ENCODE results near the gene VSTM2L.
"Not testable (repeated sequence)": the region's sequence is repeated elsewhere in the genome, so short reads cannot be mapped to it uniquely, and the experiment has no call there.

Gene VSTM2L

DNA sequence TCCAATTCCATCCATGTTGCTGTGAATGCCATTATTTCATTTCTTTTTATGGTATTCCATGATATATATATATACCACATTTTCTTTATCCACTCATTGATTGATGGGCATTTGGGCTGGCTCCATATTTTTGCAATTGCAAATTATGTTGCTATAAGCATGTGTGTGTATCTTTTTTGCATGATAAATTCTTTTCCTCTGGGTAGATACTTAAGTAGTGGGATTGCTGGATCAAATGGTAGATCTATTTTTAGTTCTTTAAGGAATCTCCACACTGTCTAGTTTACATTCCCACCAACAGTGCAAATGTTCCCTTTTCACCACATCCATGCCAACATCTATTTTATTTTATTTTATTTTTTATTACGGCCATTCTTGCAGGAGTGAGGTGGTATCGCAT, 60.6 kb downstream of the VSTM2L start:
- not testable (repeated sequence) for DNase-seq; H3K27me3 ChIP-seq (replicated peaks; ENCODE audit: control insufficient read depth, insufficient read depth, low read length, poor library complexity, severe bottlenecking); H3K4me3 ChIP-seq (ENCODE audit: insufficient read depth, low read depth, low read length, poor library complexity, severe bottlenecking); H3K27ac ChIP-seq (ENCODE audit: insufficient read depth, low read length, poor library complexity, severe bottlenecking); H3K4me1 ChIP-seq (ENCODE audit: control insufficient read depth, insufficient read depth, low read length, poor library complexity, severe bottlenecking); H3K36me3 ChIP-seq (ENCODE audit: control insufficient read depth, insufficient read depth, low read length); H3K9me3 ChIP-seq (ENCODE audit: control insufficient read depth, low read length)

DNA sequence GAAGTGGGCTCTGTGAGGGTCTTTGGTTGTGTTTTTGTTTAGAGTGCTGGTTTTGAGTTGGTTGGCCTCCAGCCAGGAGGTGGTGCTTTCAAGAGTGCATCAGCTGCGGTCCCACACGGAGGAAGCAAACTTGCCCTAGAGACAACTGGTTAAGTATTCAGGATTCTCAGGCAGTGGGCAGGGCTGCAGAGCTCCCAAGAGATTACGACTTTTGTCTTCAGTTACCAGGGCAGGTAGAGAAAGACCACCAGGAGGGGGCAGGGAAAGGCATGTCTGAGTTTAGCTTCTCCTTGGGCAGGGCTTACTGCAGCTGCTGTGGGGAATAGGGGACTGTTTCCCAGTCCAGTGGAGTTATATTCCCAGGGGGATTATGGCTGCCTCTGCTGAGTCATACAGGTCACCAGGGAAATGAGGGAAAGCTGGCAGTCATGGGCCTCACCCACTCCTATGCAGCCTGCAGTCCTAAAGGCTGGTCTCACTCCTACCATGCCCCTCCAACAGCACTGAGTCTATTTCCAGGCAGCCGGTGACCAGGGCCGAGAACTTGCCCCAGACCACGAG, 66.0 kb downstream of the VSTM2L start:
- Histone ChIP-seq H3K9me3 (ENCODE audit: control insufficient read depth, low read length) (no peaks in the 10 kb centered on the region), H3K36me3 (ENCODE audit: control insufficient read depth, insufficient read depth, low read length) (no peaks in the 10 kb centered on the region), H3K27me3 (replicated peaks; ENCODE audit: control insufficient read depth, insufficient read depth, low read length, poor library complexity, severe bottlenecking) (no peaks in the 10 kb centered on the region), H3K4me1 (ENCODE audit: control insufficient read depth, insufficient read depth, low read length, poor library complexity, severe bottlenecking) (no peaks in the 10 kb centered on the region), H3K4me3 (ENCODE audit: insufficient read depth, low read depth, low read length, poor library complexity, severe bottlenecking) (no peak overlapping the region), H3K27ac (ENCODE audit: insufficient read depth, low read length, poor library complexity, severe bottlenecking) (no peak overlapping the region)
- no peak for DNase-seq

DNA sequence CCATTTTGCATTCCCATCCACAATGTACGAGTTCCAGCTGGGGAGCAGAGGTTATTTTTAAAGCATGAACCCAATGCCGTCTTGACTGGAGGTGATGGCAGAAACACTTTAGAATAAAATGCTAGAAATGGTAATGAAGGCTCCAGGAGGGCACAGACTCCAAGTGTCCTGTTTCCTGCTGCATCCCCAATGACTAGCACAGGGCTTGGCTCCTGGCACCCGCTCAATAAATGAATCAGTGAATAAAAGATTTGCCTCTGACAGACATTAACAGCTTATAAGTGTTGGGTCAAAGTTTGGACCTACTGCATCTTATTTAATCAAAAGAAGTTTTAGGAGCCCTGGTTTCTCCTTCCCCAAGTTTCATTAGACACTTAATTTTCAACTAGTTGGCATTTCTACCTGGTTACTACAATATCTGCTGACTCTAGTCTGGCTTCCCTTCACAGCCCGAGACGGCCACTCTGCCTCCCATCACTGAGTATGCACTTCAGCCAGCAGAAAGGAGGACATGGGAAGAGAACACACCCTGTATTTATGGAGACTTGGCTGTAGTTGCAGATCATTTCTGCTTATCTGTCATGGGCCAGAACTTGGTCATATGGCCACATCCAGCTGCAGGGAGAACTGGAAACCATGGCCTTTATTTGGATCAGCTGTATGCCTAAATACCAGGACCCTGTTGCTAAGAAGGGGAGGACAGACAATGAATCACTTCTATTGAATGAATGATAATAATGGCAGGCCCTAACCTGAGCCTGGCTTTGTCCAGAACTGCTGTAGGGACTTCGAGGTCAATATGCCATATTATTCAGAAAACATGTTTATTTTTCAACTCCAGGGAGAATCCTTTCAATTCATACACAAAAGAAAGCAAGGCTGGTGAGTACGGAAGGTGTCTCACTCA, 67.3 kb downstream of the VSTM2L start:
- H3K4me3 ChIP-seq (ENCODE audit: insufficient read depth, low read depth, low read length, poor library complexity, severe bottlenecking), result no peak overlapping the region
- no peaks in the 10 kb centered on the region for H3K4me1 ChIP-seq (ENCODE audit: control insufficient read depth, insufficient read depth, low read length, poor library complexity, severe bottlenecking)
- H3K27ac ChIP-seq (ENCODE audit: insufficient read depth, low read length, poor library complexity, severe bottlenecking), result no peak overlapping the region
- H3K9me3 ChIP-seq (ENCODE audit: control insufficient read depth, low read length), result no peaks in the 10 kb centered on the region
- no peaks in the 10 kb centered on the region for H3K36me3 ChIP-seq (ENCODE audit: control insufficient read depth, insufficient read depth, low read length)
- no peaks in the 10 kb centered on the region for H3K27me3 ChIP-seq (replicated peaks; ENCODE audit: control insufficient read depth, insufficient read depth, low read length, poor library complexity, severe bottlenecking)
- no peak for DNase-seq

DNA sequence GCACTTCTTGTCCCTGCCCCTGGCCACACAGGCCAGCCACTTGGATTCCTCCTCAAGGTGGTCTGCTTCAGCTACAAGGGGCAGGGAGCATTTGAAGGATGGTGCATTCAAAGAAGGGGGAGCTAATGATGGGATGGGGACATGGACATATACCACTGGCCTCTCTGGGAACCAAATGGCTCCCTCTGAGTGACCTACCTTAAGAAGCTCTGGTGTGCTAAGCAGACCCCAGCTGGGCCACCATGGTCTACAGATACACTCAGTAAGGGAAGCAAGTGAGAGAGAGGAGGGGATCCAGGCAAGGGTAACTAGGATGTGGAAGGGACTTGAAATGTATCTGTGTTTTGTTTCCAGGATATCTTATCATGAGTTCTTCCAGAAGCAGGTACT, 67.9 kb downstream of the VSTM2L start:
- H3K27me3 ChIP-seq (replicated peaks; ENCODE audit: control insufficient read depth, insufficient read depth, low read length, poor library complexity, severe bottlenecking), result no peaks in the 10 kb centered on the region
- no peaks in the 10 kb centered on the region for H3K36me3 ChIP-seq (ENCODE audit: control insufficient read depth, insufficient read depth, low read length)
- H3K27ac ChIP-seq (ENCODE audit: insufficient read depth, low read length, poor library complexity, severe bottlenecking), result no peak overlapping the region
- no peaks in the 10 kb centered on the region for H3K9me3 ChIP-seq (ENCODE audit: control insufficient read depth, low read length)
- no peaks in the 10 kb centered on the region for H3K4me1 ChIP-seq (ENCODE audit: control insufficient read depth, insufficient read depth, low read length, poor library complexity, severe bottlenecking)
- H3K4me3 ChIP-seq (ENCODE audit: insufficient read depth, low read depth, low read length, poor library complexity, severe bottlenecking), result no peak overlapping the region
- DNase-seq, result no peak

DNA sequence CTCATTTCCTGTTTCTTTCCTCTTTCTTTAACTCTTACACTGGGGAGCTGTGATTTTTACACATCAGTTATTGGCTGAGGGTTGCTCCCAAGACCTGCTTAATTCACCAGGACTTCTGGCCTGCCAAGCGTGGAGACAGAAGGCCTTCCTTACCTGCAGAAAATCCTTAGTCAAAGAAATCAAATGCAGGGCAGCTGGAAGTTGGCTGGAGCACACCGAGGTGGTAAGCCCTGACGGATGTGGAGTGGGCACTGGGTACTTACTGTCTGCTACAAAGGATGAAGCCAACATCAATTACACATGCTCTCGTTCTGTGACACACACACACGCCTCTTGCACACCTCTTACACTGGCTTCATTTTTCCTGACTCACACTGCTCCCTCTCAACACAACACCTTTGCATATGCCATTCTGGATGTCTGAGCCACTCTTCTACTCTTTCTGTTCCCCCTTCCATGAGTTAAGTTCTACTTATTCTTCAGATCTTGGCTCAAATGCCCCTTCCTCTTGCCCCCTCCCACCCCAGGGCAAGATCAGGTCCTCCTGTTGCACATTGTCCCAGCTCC, 68.7 kb downstream of the VSTM2L start:
- no peak for DNase-seq
- no peaks in the 10 kb centered on the region for H3K9me3 ChIP-seq (ENCODE audit: control insufficient read depth, low read length)

DNA sequence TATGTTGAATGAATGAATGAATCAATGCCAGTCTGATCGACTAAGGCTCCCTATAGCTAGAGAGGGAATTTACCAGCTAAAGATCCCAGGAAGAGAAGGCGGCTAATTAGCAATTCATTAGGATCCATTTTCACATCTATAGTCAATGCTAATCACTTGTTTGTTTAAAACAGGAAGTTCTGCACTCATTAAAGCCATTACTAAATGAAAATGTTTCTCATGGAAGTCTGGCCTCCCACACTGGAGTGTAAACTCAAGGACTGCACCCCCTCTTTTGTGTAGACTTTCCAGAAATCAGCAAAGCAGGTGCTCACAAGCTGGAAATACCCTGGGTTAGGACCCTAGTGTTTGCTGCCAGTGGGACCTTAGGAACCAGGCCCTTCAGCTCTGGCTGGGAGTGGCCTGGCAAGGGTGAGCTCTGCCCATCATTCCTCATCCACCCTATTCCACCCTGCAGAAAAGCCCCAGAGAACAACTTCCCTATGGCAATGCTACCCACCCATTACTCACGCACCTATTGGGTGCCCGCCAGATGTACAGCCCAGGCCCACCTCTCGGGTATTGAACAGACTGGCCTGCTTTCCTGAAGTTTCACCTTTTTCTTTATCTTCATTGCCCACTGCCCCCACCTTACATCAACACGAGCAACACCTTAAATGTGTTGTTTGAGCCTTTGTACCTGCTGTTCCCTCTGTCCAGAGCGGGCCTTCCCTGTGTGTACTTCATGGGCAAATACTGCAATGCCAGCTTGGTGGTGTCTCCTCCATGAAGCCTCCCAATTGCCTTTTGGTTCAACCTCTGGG, 69.5 kb downstream of the VSTM2L start:
- no peak overlapping the region for H3K4me3 ChIP-seq (ENCODE audit: insufficient read depth, low read depth, low read length, poor library complexity, severe bottlenecking)

More for the DNA sequence above, 68.7 kb downstream of the VSTM2L start:
- Histone ChIP-seq H3K4me1 (ENCODE audit: control insufficient read depth, insufficient read depth, low read length, poor library complexity, severe bottlenecking) (no peaks in the 10 kb centered on the region), H3K4me3 (ENCODE audit: insufficient read depth, low read depth, low read length, poor library complexity, severe bottlenecking) (no peak overlapping the region), H3K27ac (ENCODE audit: insufficient read depth, low read length, poor library complexity, severe bottlenecking) (no peak overlapping the region), H3K36me3 (ENCODE audit: control insufficient read depth, insufficient read depth, low read length) (no peaks in the 10 kb centered on the region), H3K27me3 (replicated peaks; ENCODE audit: control insufficient read depth, insufficient read depth, low read length, poor library complexity, severe bottlenecking) (no peaks in the 10 kb centered on the region)

DNA sequence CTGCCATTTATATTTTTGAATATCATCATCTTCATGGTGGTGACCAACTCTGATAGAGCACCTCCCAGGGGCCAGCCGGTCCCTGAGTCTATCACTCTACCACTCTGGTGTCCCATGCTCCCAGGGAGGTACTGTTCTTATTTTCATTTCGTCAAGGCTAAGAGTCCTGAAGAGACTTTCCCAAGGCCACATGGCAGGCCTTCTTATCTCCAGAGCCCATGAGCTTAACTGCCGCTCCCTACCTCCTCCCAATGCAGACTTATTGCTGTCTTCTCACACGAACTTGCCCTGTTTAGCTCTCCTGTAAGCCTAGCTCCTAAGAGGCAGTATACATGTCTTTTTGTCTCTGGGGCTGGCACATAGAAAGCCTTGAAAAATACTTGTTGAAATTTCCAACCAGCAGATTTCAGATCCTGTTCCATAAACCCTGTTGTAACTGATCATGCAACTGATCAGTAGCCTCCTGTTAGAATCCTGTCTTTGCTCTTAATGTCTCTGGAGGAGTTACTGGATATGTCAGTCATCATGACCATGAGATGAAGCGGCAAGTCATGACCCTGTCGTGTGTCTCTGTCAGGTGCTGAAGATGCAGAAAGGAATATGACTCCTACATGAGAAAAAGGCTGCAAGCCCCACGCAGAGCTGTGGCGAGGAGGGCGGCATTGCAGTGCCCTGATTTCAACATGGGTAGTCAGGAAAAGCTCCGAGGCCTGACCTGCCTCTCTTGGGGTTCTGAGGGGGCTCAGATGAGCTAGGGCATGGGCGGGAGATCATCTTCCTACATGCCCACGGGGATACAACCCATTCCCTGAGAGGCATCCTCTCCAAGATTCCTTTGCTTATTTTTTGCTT, 70.4 kb downstream of the VSTM2L start:
- DNase-seq, result no peak
- Histone ChIP-seq H3K27ac (ENCODE audit: insufficient read depth, low read length, poor library complexity, severe bottlenecking) (no peak overlapping the region), H3K4me3 (ENCODE audit: insufficient read depth, low read depth, low read length, poor library complexity, severe bottlenecking) (no peak overlapping the region)

More for the DNA sequence above, 69.5 kb downstream of the VSTM2L start:
- no peak for DNase-seq
- no peaks in the 10 kb centered on the region for H3K4me1 ChIP-seq (ENCODE audit: control insufficient read depth, insufficient read depth, low read length, poor library complexity, severe bottlenecking)
- H3K9me3 ChIP-seq (ENCODE audit: control insufficient read depth, low read length), result no peaks in the 10 kb centered on the region
- no peaks in the 10 kb centered on the region for H3K36me3 ChIP-seq (ENCODE audit: control insufficient read depth, insufficient read depth, low read length)
- no peaks in the 10 kb centered on the region for H3K27me3 ChIP-seq (replicated peaks; ENCODE audit: control insufficient read depth, insufficient read depth, low read length, poor library complexity, severe bottlenecking)
- H3K27ac ChIP-seq (ENCODE audit: insufficient read depth, low read length, poor library complexity, severe bottlenecking), result no peak overlapping the region

DNA sequence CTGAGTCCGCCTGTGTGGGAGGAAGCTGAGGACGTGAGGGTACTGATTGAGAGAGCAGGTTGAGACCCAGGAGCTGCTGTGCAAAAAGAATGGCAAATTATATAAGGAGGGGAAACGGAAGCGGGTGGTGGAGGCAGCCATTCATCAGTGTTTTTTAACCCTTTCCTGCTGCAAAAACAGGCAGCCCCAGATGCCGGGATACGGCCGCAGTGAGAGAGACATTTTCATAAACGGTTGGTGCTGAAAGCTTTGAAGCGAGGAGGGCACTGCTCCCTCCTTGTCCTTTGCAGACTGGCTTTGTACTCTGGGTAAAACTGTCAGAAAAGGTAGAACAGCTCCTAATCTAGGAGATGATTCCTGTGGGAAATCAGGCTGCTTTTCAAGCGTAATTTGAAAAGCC, 74.0 kb downstream of the VSTM2L start:
- no peak for DNase-seq
- no peak overlapping the region for H3K4me3 ChIP-seq (ENCODE audit: insufficient read depth, low read depth, low read length, poor library complexity, severe bottlenecking)

More for the DNA sequence above, 70.4 kb downstream of the VSTM2L start:
- H3K4me1 ChIP-seq (ENCODE audit: control insufficient read depth, insufficient read depth, low read length, poor library complexity, severe bottlenecking), result no peaks in the 10 kb centered on the region
- no peaks in the 10 kb centered on the region for H3K9me3 ChIP-seq (ENCODE audit: control insufficient read depth, low read length)
- no peaks in the 10 kb centered on the region for H3K36me3 ChIP-seq (ENCODE audit: control insufficient read depth, insufficient read depth, low read length)
- H3K27me3 ChIP-seq (replicated peaks; ENCODE audit: control insufficient read depth, insufficient read depth, low read length, poor library complexity, severe bottlenecking), result no peaks in the 10 kb centered on the region

DNA sequence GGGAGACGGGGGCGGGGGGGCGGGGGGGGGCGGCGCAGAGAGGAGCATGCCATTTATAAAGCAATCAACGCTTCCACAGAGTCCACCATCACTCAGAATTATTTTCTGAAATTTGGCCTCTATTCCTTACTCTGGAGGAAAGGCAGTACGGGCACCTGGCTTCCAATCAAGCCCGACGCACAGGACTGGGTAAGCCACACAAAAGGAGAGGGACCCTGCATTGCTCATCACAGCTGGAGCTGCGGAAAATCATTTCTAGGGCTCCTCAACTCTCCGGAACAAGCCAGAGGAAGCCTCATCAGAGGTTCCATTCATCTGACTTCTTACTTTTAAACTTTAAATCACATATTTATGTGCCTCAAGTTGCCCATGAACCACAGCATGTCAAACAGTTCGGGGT, 74.4 kb downstream of the VSTM2L start:
- no peak for DNase-seq
- Histone ChIP-seq H3K27ac (ENCODE audit: insufficient read depth, low read length, poor library complexity, severe bottlenecking) (no peak overlapping the region), H3K27me3 (replicated peaks; ENCODE audit: control insufficient read depth, insufficient read depth, low read length, poor library complexity, severe bottlenecking) (no peaks in the 10 kb centered on the region), H3K4me3 (ENCODE audit: insufficient read depth, low read depth, low read length, poor library complexity, severe bottlenecking) (no peak overlapping the region), H3K9me3 (ENCODE audit: control insufficient read depth, low read length) (no peaks in the 10 kb centered on the region), H3K4me1 (ENCODE audit: control insufficient read depth, insufficient read depth, low read length, poor library complexity, severe bottlenecking) (no peaks in the 10 kb centered on the region), H3K36me3 (ENCODE audit: control insufficient read depth, insufficient read depth, low read length) (peaks cover 4% of the 10 kb centered on the region)

More for the DNA sequence above, 74.0 kb downstream of the VSTM2L start:
- Histone ChIP-seq H3K36me3 (ENCODE audit: control insufficient read depth, insufficient read depth, low read length) (peaks cover 3% of the 10 kb centered on the region), H3K4me1 (ENCODE audit: control insufficient read depth, insufficient read depth, low read length, poor library complexity, severe bottlenecking) (no peaks in the 10 kb centered on the region), H3K9me3 (ENCODE audit: control insufficient read depth, low read length) (no peaks in the 10 kb centered on the region), H3K27ac (ENCODE audit: insufficient read depth, low read length, poor library complexity, severe bottlenecking) (no peak overlapping the region), H3K27me3 (replicated peaks; ENCODE audit: control insufficient read depth, insufficient read depth, low read length, poor library complexity, severe bottlenecking) (no peaks in the 10 kb centered on the region)

Measured in effector memory CD4-positive, alpha-beta T cell (primary cell).